GM12878 (cell line): ENCODE data around the gene NT5E. TPM values are rescaled to one million over a fixed set of nuclear protein-coding genes. Genes with fewer than 3 reads are reported as not detected.

Source experiments
- ATAC-seq: fragments of 200-7000 bp; cut with Tn5 transposase; 3 replicates; pipeline ENCODE4 v1.9.1; 2020; ENCODE audit warnings: mild to moderate bottlenecking, moderate library complexity
- BruUV-seq: library from RNA; stranded (reverse); fragments of 400-500 nt; replicated peaks from 2 replicates; lab custom pipeline; 2021; lab: Mats Ljungman, UMichigan
- CTCF ChIA-PET: fragments of 300-600 bp; sonication (Branson Sonifier 250); formaldehyde crosslinking; extraction: SDS; loops from one replicate; lab custom pipeline; 2021; ENCODE audit warnings: inconsistent platforms; lab: Yijun Ruan, JAX
- POLR2A ChIA-PET: fragments of 350-600 bp; formaldehyde crosslinking; extraction: SDS; loops from one replicate; lab custom pipeline; 2021; ENCODE audit warnings: inconsistent platforms; lab: Charles Lee
- RAD21 ChIA-PET: fragments of 300-600 bp; sonication (Branson Sonifier 250); formaldehyde crosslinking; loops from one replicate; lab custom pipeline; 2023; ENCODE audit warnings: antibody characterized with exemption; ENCODE audit not compliant: unreplicated experiment; lab: Charles Lee
- SMC1A ChIA-PET: fragments of 300-600 bp; sonication (Branson Sonifier 250); formaldehyde crosslinking; loops from one replicate; lab custom pipeline; 2023; ENCODE audit not compliant: unreplicated experiment, uncharacterized antibody; lab: Charles Lee
- DNase-seq: peaks from one replicate; pipeline ENCODE4 v3.0.0-alpha.2; 2011; ENCODE audit warnings: low read depth, low spot score
- FAIRE-seq: peaks from 3 replicates; lab custom pipeline; 2011; peaks lifted over from hg19 to GRCh38; lab: Jason Lieb, UNC
- H2AFZ ChIP-seq: 2 replicates; pipeline ENCODE4 v1.6.0; 2011; ENCODE audit warnings: low read depth, low read length, control low read depth; ENCODE audit not compliant: control insufficient read depth
- H3K27ac ChIP-seq: 2 replicates; pipeline ENCODE4 v1.5.1; 2011; ENCODE audit warnings: control low read depth; ENCODE audit not compliant: control insufficient read depth, insufficient read depth
- H3K27me3 ChIP-seq, 2 experiments: replicated peaks in 1 of 2; 2 replicates each; pipeline versions ENCODE4 v1.6.0 to v1.6.1; 2011; ENCODE audit warnings: low read length in 1 of 2; ENCODE audit not compliant: control insufficient read depth in 2 of 2, insufficient read depth in 2 of 2
- H3K36me3 ChIP-seq, 2 experiments: 2 replicates each; pipeline ENCODE4 v1.5.1; 2011; ENCODE audit warnings: low read length in 1 of 2; ENCODE audit not compliant: control insufficient read depth in 2 of 2, insufficient read depth in 2 of 2
- H3K4me1 ChIP-seq: 2 replicates; pipeline ENCODE4 v1.6.1; 2011; ENCODE audit warnings: mild to moderate bottlenecking, low read length, moderate library complexity, mixed read lengths; ENCODE audit not compliant: control insufficient read depth, insufficient read depth
- H3K4me2 ChIP-seq: 2 replicates; pipeline ENCODE4 v1.6.0; 2011; ENCODE audit warnings: control low read depth; ENCODE audit not compliant: control insufficient read depth, insufficient read depth
- H3K4me3 ChIP-seq: fragments of 200-600 bp; sonication (generic); 2 replicates; pipeline ENCODE4 v1.5.1; 2016
- H3K79me2 ChIP-seq: 2 replicates; pipeline ENCODE4 v1.6.0; 2011; ENCODE audit warnings: low read length; ENCODE audit not compliant: control insufficient read depth, insufficient read depth
- H3K9ac ChIP-seq: 2 replicates; pipeline ENCODE4 v1.8.0; 2011; ENCODE audit warnings: low read length, control low read depth, mixed read lengths; ENCODE audit not compliant: control insufficient read depth, insufficient read depth
- H3K9me3 ChIP-seq: replicated peaks from 3 replicates; pipeline ENCODE4 v1.5.1; 2011; ENCODE audit warnings: mild to moderate bottlenecking, low read length; ENCODE audit not compliant: control insufficient read depth, insufficient read depth
- H4K20me1 ChIP-seq: 2 replicates; pipeline ENCODE4 v1.6.0; 2011; ENCODE audit not compliant: control insufficient read depth, insufficient read depth
- ATF7 ChIP-seq: fragments of 450-650 bp; IDR thresholded peaks from 2 replicates; pipeline ENCODE4 v1.6.1; 2016; ENCODE audit warnings: low read depth, mild to moderate bottlenecking
- BACH1 ChIP-seq: fragments of 450-650 bp; IDR thresholded peaks from 2 replicates; pipeline ENCODE4 v1.6.1; 2017; ENCODE audit warnings: mild to moderate bottlenecking, borderline replicate concordance
- EP300 ChIP-seq, 2 experiments: fragments of 150-350 bp in 1 of 2; IDR thresholded peaks; 2 replicates each; pipeline ENCODE4 v1.6.1; 2011 to 2012; ENCODE audit warnings: low read depth in 2 of 2, low read length in 2 of 2, borderline replicate concordance in 1 of 2, improper control_type of control experiment in 1 of 2, inconsistent platforms in 1 of 2; ENCODE audit not compliant: control insufficient read depth in 1 of 2
- EZH2 ChIP-seq: IDR thresholded peaks from 2 replicates; pipeline ENCODE4 v1.6.1; 2012; ENCODE audit warnings: low read depth, mild to moderate bottlenecking, control low read depth, inconsistent platforms, low read length, borderline replicate concordance; ENCODE audit not compliant: control insufficient read depth
- HDGF ChIP-seq: fragments of 450-650 bp; IDR thresholded peaks from 2 replicates; pipeline ENCODE4 v1.6.1; 2016; ENCODE audit warnings: antibody characterized with exemption
- JUNB ChIP-seq: IDR thresholded peaks from 2 replicates; pipeline ENCODE4 v1.6.1; 2016; ENCODE audit warnings: antibody characterized with exemption, mild to moderate bottlenecking
- MEF2B ChIP-seq: fragments of 450-650 bp; IDR thresholded peaks from 2 replicates; pipeline ENCODE4 v1.6.1; 2018; ENCODE audit warnings: mild to moderate bottlenecking, moderate library complexity; ENCODE audit not compliant: partially characterized antibody, poor library complexity, severe bottlenecking
- NRF1 ChIP-seq: conservative IDR thresholded peaks from 2 replicates; pipeline ENCODE4 v1.6.1; 2011; ENCODE audit warnings: mild to moderate bottlenecking, low read depth, low read length, improper control_type of control experiment
- POLR2A ChIP-seq: IDR thresholded peaks from 2 replicates; pipeline ENCODE4 v1.6.1; 2011; ENCODE audit warnings: low read depth, mild to moderate bottlenecking, low read length
- SMC3 ChIP-seq: IDR thresholded peaks from 2 replicates; pipeline ENCODE4 v1.6.1; 2011; ENCODE audit warnings: low read length, improper control_type of control experiment, borderline replicate concordance
- SREBF2 ChIP-seq: IDR thresholded peaks from 2 replicates; pipeline ENCODE4 v1.6.1; 2012; ENCODE audit warnings: mild to moderate bottlenecking, low read length
- TBL1XR1 ChIP-seq: IDR thresholded peaks from 2 replicates; pipeline ENCODE4 v1.6.1; 2012; ENCODE audit warnings: low read depth, low read length, improper control_type of control experiment
- WRNIP1 ChIP-seq: IDR thresholded peaks from 2 replicates; pipeline ENCODE4 v1.6.1; 2011; ENCODE audit warnings: low read depth, low read length, improper control_type of control experiment, borderline replicate concordance
- ZBTB33 ChIP-seq: fragments of 450-650 bp; IDR thresholded peaks from 2 replicates; pipeline ENCODE4 v1.6.1; 2017; ENCODE audit warnings: mild to moderate bottlenecking
- WGBS: methylation state at CpG from one replicate; pipeline ENCODE4 v1.1.6; 2016; ENCODE audit warnings: low lambda C conversion rate; ENCODE audit not compliant: insufficient replicate concordance, insufficient coverage; ENCODE audit errors: missing lambda C conversion rate; 5-methylcytosine and 5-hydroxymethylcytosine counted together
- in situ Hi-C: fragments of 300-500 bp; cut with MboI; formaldehyde crosslinking; loops from 9 replicates; pipeline ENCODE4 v1.14.3; 2018; ENCODE audit warnings: mixed read lengths
- intact Hi-C: fragments of 100-400 bp; cut with micrococcal nuclease; formaldehyde crosslinking; loops from one replicate; pipeline ENCODE4 v1.14.2; 2022; ENCODE audit not compliant: unreplicated experiment
- polyA plus RNA-seq, 11 experiments: library from polyadenylated mRNA; depleted of rRNA in 4 of 11; unstranded in 6 of 11; stranded (reverse) in 5 of 11; fragments of >200 nt; fragmentation: Nextera tagmentation in 4 of 11; fragmentation: Illumina TruSeq in 1 of 11; extraction: Ambion mirVana in 4 of 11; extraction: Trizol in 1 of 11; gene quantifications; 1 replicate in 1 of 11; 2 replicates in 10 of 11; pipeline versions ENCODE4 v1.2.1 to v1.2.3, GENCODE V29; 2011 to 2016; ENCODE audit warnings: inconsistent platforms in 2 of 11, missing spikeins in 2 of 11, low read depth in 1 of 11
- total RNA-seq, 4 experiments: library from RNA; depleted of rRNA in 3 of 4; stranded (reverse); fragments of >200 nt in 3 of 4; fragmentation: Illumina TruSeq in 1 of 4; extraction: Trizol in 1 of 4; gene quantifications; 2 replicates each; pipeline versions ENCODE4 v1.2.1 to v1.2.3, GENCODE V29; 2013 to 2021

The NT5E gene
- total and polyA plus RNA-seq, 10 of the 15 experiments (the other 5 are each of a cell fraction or from before 2014, with no cell fraction given): 1.9 to 9.7 (median 7.3) TPM

- WGBS: 6% methylated on average over 2 of the region's 2 CpGs
- in situ Hi-C loops: no loop called here
- SMC1A ChIA-PET: interaction anchor here (1.0 to 12.9 kb wide), 6 partner anchors 8 to 93 kb away, joined by 3 to 138 read pairs (median 52); no protein-coding TSS in a partner anchor
- Histone ChIP-seq H2AFZ (no peak overlapping the region), H3K4me3 (peak overlapping the region; percentile 83; the same call in 1 of the 2 replicates), H3K36me3 (no peaks in the 10 kb centered on the region), H3K79me2 (peaks cover 39% of the 10 kb centered on the region), H3K4me2 (peak overlapping the region; percentile 56), H4K20me1 (no peaks in the 10 kb centered on the region), H3K27ac (peak overlapping the region; percentile 20; the same call in 1 of the 2 replicates), H3K27me3 (no peaks in the 10 kb centered on the region), H3K9ac (no peak overlapping the region), H3K4me1 (peaks cover 28% of the 10 kb centered on the region), H3K9me3 (no peaks in the 10 kb centered on the region)
- POLR2A ChIA-PET: interaction anchor here (1.9 to 4.6 kb wide), 2 partner anchors 8 to 49 kb away, joined by 7 to 64 read pairs; no protein-coding TSS in a partner anchor
- DNase-seq (no peak), FAIRE-seq (no peak), ATAC-seq (peak; percentile 7)
- CTCF ChIA-PET: interaction anchor here (1.2 to 13.2 kb wide), 3 partner anchors 9 to 81 kb away, joined by 3 to 188 read pairs (median 6); no protein-coding TSS in a partner anchor
- RAD21 ChIA-PET: interaction anchor here (1.0 to 8.9 kb wide), 5 partner anchors 8 to 49 kb away, joined by 3 to 80 read pairs (median 48); no protein-coding TSS in a partner anchor
- no TSS peak for BruUV-seq
- intact Hi-C loops: loop anchor here (5.0 kb wide), 1 partner anchor 224 kb away; no protein-coding TSS in a partner anchor
- TF ChIP-seq WRNIP1 (0 out of 2 replicates have a peak, but pooled peaks have one; percentile 41), MEF2B (peak; percentile 64), SMC3 (no peak), HDGF (no peak), SREBF2 (no peak)
Observed at GRCh38 chr6:85453490-85453889, 3.6 kb downstream of the NT5E start.

- Histone ChIP-seq H4K20me1 (no peaks in the 10 kb centered on the region), H3K4me1 (peaks cover 39% of the 10 kb centered on the region), H3K27me3 (no peaks in the 10 kb centered on the region), H2AFZ (no peak overlapping the region), H3K9me3 (no peaks in the 10 kb centered on the region), H3K4me2 (peak overlapping the region; percentile 14; the same call in 1 of the 2 replicates), H3K9ac (no peak overlapping the region), H3K36me3 (no peaks in the 10 kb centered on the region), H3K27ac (no peak overlapping the region), H3K79me2 (peaks cover 33% of the 10 kb centered on the region), H3K4me3 (no peak overlapping the region)
- BruUV-seq: no TSS peak
- no peak for TF ChIP-seq BACH1
- TF ChIP-seq ATF7: no peak
- TF ChIP-seq ZBTB33: no peak
- TF ChIP-seq EP300 (IDR thresholded peaks at IDR 0.05; ENCODE audit: borderline replicate concordance in 1 of 2, control insufficient read depth in 1 of 2, low read depth in 2 of 2, low read length in 2 of 2): no peak
- TF ChIP-seq NRF1: no peak
- TF ChIP-seq POLR2A: no peak
- no peak for TF ChIP-seq EZH2
- TF ChIP-seq TBL1XR1: no peak
- TF ChIP-seq JUNB: no peak
- POLR2A ChIA-PET: interaction anchor here (1.6 kb wide), 1 partner anchor 12 kb away, joined by 3 read pairs; no protein-coding TSS in a partner anchor
- 30% methylated on average over 3 of the region's 3 CpGs for WGBS
- SMC1A ChIA-PET: interaction anchor here (0.7 to 12.9 kb wide), 6 partner anchors 6 to 84 kb away, joined by 3 to 138 read pairs (median 4); no protein-coding TSS in a partner anchor
- CTCF ChIA-PET: interaction anchor here (1.0 to 13.2 kb wide), 4 partner anchors 8 to 101 kb away, joined by 3 to 188 read pairs (median 4); no protein-coding TSS in a partner anchor
- in situ Hi-C loops (no loop called here), intact Hi-C loops (no loop called here)
- ATAC-seq (no peak), DNase-seq (no peak), FAIRE-seq (no peak)
- RAD21 ChIA-PET: interaction anchor here (1.1 to 8.9 kb wide), 5 partner anchors 8 to 223 kb away, joined by 3 to 80 read pairs (median 4); no protein-coding TSS in a partner anchor
Observed at GRCh38 chr6:85455471-85456026, 5.7 kb downstream of the NT5E start.
